Kidney (tissue), 14 donors: ENCODE measurements around the gene GET3. TPM values are rescaled to one million over a fixed set of nuclear protein-coding genes. Genes with fewer than 3 reads are reported as not detected.

Experiments used
- DNase-seq, 5 donors: peaks; one replicate each; pipeline ENCODE4 v3.0.0-alpha.2; 2013 to 2020
- FAIRE-seq: peaks from 2 replicates; lab custom pipeline; 2012; peaks lifted over from hg19 to GRCh38; lab: Jason Lieb, UNC
- H3K27ac ChIP-seq, 2 donors: one replicate each; pipeline ENCODE4 v1.7.0; 2013; ENCODE audit warnings: low read depth in 2 of 2, low read length in 2 of 2, inconsistent platforms in 1 of 2
- H3K27me3 ChIP-seq: one replicate; pipeline ENCODE4 v1.7.1; 2013; ENCODE audit warnings: low read length, inconsistent platforms; ENCODE audit not compliant: control insufficient read depth, insufficient read depth
- H3K36me3 ChIP-seq, 3 donors: one replicate each; pipeline versions ENCODE4 v1.7.0 to v1.7.1; 2013; ENCODE audit warnings: low read length in 3 of 3, control low read depth in 1 of 3, inconsistent platforms in 1 of 3; ENCODE audit not compliant: insufficient read depth in 3 of 3, control insufficient read depth in 2 of 3
- H3K4me1 ChIP-seq, 3 donors: one replicate each; pipeline versions ENCODE4 v1.7.0 to v1.7.1; 2013; ENCODE audit warnings: low read length in 3 of 3, inconsistent platforms in 1 of 3, low read depth in 1 of 3; ENCODE audit not compliant: control insufficient read depth in 2 of 3, insufficient read depth in 2 of 3
- H3K4me3 ChIP-seq, 3 donors: one replicate each; pipeline versions ENCODE4 v1.7.0 to v1.8.1; 2013; ENCODE audit warnings: low read length in 3 of 3, control low read depth in 1 of 3, inconsistent platforms in 1 of 3
- H3K9ac ChIP-seq, 3 donors: one replicate each; pipeline versions ENCODE4 v1.7.0 to v1.7.1; 2013; ENCODE audit warnings: low read length in 3 of 3, control low read depth in 1 of 3, inconsistent platforms in 1 of 3
- H3K9me3 ChIP-seq, 3 donors: one replicate each; pipeline versions ENCODE4 v1.7.0 to v1.7.1; 2013; ENCODE audit warnings: low read length in 3 of 3, control low read depth in 1 of 3, inconsistent platforms in 1 of 3; ENCODE audit not compliant: control insufficient read depth in 2 of 3, insufficient read depth in 1 of 3
- intact Hi-C: fragments of 100-400 bp; cut with DNase I; formaldehyde crosslinking; loops from one replicate; pipeline ENCODE4 v1.11.1; 2022
- polyA plus RNA-seq: library from polyadenylated mRNA; stranded (reverse); fragments of 350-450 nt; fragmentation: Illumina TruSeq; extraction: RNeasy Lipid Tissue Mini Kit (QIAGEN cat#74804); gene quantifications from one replicate; pipeline ENCODE4 v1.2.3, GENCODE V29; 2014; ENCODE audit warnings: low read depth, low replicate concordance; ENCODE audit not compliant: insufficient read depth
- total RNA-seq: library from RNA; stranded (reverse); fragmentation: NEBNext Ultra II Directional; extraction: Animal tissue kit (Norgen Biotek cat#: 25700); gene quantifications from one replicate; pipeline ENCODE4 v1.2.1, GENCODE V29; 2021
- TF ChIP-seq, protein P1 (sequence below): IDR thresholded peaks from 3 replicates; pipeline ENCODE4 v1.5.1; 2012; ENCODE audit warnings: mild to moderate bottlenecking, moderate library complexity, borderline replicate concordance; ENCODE audit not compliant: insufficient read depth; ENCODE audit errors: extremely low read depth
- donor health status: control.
- donor health status: control.
- donor health status: control.
- donor health status: control.
- donor health status: control.
- donor health status: DM: yes; HTN: yes; CAD: no.
- donor health status: Normal renal cell carcinoma (clear cell type).

Gene GET3
- total and polyA plus RNA-seq, 2 donors from 2014 or later = 71.3 to 132 TPM

- peaks cover 2 to 9% (median 6%) of the 10 kb centered on the region in 3 donors for H3K36me3 ChIP-seq
These were observed 11.2 kb downstream of the GET3 start for GRCh38 chr19:12748489-12748888.

DNA sequence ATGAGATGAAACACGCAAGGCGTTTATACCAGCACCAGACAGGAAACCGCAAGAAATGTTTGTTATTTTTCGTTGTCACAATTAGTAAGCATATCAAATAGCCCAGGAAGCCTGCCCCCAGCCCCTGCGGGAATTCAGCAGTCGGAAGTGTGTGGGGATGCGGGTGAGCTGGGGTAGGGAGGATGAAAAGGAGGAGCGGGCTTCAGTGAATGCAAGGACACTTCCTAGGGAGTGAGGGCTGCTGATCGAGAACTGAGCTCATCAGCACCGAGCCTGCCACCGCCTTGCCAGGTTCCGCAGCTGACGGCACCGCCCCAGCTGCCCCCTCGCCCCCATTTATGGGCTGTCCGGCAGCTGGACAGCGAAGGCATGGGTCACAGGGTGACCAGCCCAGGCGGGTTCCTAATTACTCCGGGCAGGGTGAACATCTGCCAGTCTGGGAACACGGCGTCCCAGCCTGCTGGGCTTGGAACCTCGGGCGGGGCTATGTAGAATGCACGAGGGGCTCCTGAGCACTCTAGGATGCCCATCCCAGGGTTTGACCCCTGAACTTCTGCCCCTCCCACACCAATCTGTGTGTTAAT, 12.7 kb downstream of the GET3 start:
- intact Hi-C loops = no loop called here
- FAIRE-seq = no peak
- Histone ChIP-seq H3K9me3 (no peaks in the 10 kb centered on the region), H3K4me3 (no peak overlapping the region), H3K27me3 (no peaks in the 10 kb centered on the region), H3K36me3 (peaks cover 2 to 9% (median 6%) of the 10 kb centered on the region in 3 donors), H3K4me1 (no peaks in the 10 kb centered on the region), H3K27ac (no peak overlapping the region), H3K9ac (no peak overlapping the region)
- no peak for DNase-seq
- TF ChIP-seq, protein P1, sequence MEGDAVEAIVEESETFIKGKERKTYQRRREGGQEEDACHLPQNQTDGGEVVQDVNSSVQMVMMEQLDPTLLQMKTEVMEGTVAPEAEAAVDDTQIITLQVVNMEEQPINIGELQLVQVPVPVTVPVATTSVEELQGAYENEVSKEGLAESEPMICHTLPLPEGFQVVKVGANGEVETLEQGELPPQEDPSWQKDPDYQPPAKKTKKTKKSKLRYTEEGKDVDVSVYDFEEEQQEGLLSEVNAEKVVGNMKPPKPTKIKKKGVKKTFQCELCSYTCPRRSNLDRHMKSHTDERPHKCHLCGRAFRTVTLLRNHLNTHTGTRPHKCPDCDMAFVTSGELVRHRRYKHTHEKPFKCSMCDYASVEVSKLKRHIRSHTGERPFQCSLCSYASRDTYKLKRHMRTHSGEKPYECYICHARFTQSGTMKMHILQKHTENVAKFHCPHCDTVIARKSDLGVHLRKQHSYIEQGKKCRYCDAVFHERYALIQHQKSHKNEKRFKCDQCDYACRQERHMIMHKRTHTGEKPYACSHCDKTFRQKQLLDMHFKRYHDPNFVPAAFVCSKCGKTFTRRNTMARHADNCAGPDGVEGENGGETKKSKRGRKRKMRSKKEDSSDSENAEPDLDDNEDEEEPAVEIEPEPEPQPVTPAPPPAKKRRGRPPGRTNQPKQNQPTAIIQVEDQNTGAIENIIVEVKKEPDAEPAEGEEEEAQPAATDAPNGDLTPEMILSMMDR = no peak

More at GRCh38 chr19:12748489-12748888, 11.2 kb downstream of the GET3 start:
- Histone ChIP-seq H3K4me3 (no peak overlapping the region), H3K27ac (no peak overlapping the region), H3K9ac (no peak overlapping the region), H3K9me3 (no peaks in the 10 kb centered on the region), H3K27me3 (no peaks in the 10 kb centered on the region), H3K4me1 (no peaks in the 10 kb centered on the region)
- FAIRE-seq = no peak
- intact Hi-C loops = no loop called here
- DNase-seq = no peak
- TF ChIP-seq, protein P1 = no peak

GRCh38 chr19:12750851-12751250, 13.6 kb downstream of the GET3 start:
- H3K4me3 ChIP-seq = no peak overlapping the region
- TF ChIP-seq, protein P1 = no peak
- intact Hi-C loops = no loop called here
- no peaks in the 10 kb centered on the region for H3K4me1 ChIP-seq
- H3K36me3 ChIP-seq = peaks cover 2 to 9% (median 6%) of the 10 kb centered on the region in 3 donors
- no peak overlapping the region for H3K9ac ChIP-seq
- no peak overlapping the region for H3K27ac ChIP-seq
- H3K27me3 ChIP-seq = no peaks in the 10 kb centered on the region
- H3K9me3 ChIP-seq = no peaks in the 10 kb centered on the region
- FAIRE-seq (no peak), DNase-seq (no peak)
